Measurements from ENCODE around the gene SMIM35.

SMIM35 gene

DNA sequence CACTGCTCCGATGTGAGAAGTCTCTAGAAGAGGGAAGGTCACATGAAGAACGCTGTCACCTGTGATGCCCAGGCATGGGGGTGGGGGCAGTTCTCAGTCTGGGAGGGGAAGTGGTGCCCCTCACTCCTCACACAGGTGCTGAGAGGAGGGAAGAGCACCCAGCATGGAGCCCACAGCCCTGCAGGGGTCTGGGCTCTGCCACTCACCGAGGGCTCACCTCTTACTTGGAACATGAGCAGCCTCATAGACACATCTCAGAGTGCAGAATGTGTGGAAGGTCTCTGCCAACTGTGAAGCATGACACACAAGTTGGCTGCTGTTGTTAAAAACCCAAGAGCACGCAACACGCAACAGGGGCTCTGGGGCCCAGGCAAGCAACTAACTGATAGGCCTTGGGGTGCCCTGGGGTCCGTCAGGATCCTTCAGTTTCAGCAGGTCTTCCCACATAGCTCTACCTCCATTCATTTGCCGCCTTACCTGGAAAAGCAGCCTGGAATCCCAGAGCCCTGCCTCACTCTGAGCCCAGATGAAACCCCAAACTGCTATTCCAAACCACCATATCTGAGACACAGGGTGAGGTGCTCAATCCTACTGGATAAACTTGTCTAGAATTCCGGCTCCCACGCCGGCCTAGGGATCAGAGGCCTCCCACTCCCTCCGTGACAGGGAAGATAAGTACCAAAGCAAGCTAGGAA lies 27.4 kb downstream of the SMIM35 start:
- peak in 1 of 51 donors; percentile 38 for DNase-seq

DNA sequence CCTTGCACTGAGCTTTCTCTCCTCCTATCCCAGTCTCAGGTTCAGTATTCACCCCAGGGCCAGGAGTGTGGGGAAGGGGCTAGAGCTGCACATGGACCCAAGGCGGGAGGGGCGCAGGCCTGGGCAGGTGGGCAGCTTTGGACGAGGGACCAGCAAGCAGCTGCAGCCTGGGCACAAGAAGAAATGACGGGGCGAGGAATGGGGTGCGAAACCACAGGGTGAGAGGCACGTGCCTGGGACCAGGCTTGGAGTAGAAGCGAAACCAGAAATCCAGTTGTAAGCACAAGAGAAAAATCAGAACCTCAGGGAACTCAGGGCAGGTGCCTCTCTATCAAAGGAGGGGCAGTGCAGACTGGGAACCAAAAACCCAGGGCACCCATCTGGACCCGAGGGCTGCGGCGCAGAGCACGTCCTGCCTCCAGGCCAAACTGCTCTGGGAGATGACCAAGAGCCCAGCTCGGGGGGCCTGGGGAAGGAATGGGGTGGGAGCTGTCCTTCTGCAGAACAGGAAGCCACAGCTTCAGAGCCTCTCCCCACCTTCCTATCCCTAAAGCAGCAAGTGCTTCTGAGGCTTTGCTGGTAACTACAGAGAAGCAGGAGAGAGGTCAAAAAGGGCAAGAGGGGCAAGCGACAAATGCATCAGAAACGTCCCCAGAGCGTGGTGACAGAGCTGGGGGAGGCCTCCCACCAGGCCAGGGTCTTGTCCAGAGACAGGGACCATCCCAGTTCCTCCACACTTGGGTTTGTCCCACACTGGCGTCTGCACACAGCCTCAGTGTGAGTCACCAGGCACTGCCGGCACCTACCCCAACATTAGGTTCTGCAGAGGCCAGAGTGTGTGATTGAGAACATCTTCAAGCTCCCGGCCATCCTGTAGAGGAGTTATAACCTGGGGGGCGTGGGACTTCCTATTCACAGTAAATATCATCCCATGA lies 28.2 kb downstream of the SMIM35 start:
- DNase-seq = no peak

DNA sequence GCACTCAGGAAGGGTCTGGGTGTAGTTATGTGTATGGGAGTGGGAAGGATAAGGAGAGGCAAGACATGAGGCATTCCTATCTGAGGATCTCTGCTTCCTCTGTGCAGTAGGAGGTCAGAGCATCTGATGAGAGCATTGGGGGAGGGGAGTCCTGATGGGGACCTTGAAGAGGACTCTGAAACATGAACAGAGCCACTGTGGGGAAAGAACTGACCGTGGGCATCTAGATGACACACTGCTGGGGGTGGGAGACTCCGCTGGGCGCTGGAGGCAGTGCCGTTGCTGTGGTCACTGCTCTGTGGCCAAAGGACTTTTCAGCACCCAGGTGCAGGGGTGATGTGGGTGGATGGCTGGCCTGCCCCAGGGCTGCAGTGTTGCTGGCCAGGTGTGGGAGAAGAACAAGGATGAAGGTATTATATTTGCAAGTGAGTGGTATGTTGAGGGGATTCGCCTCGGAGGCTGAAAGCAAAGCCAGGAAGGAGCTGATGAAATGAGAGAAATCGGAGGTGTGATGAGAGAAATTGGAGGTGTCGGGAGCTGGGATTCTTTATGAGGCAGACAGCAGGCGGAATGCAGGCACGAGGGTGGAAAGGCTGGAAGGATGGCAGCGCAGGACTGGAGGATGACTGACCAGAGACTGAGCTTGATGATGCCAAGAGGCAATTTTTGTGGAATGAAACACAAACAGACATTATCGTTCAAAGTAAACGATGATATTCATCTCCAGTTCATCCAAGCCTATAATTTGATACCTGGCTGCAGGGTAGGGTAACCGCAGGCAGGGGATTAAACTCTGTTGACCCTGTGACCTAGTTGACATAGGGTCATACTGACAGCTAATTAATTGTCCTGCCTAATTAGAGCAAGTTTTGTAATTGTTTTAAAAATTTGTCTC lies 29.3 kb downstream of the SMIM35 start:
- DNase-seq = no peak

DNA sequence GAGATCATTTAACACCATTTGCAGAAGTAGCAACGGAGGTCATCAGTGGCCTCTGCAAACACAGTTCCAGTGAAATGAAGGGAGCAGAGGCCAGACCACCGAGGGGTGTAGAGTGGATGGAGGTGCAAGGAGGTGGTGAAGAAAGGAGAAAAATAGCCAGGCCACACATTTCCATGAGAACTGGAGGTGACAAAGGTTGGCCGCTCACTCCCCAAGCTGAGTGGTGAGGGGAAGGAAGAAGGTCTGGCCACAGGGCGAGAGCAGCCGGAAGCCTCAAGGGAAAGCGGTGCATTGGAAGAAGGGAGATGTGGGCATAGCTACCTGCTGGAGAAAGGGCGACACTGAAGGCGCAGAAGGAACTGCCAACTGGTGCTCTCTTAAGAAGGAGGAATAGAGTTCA lies 30.0 kb downstream of the SMIM35 start:
- DNase-seq = no peak

DNA sequence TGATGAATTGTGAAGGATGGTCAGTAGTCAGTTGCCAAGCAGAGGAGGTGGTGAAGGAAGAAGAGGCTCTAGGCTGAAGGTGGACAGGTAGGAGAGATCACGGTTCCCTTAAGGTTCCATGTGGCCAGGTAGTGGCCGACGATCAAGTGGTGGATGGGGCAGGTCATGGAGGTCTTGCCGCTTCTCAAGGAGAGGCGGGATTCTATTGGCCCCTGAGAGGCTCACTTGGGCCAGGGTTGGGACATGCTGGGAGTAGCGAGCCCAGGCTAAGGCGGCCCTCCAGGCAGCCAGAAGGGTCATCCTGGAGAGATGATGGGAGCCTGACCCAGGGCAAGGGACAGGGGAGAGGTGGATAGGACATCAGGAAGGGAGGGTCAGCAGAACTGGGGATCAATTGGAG lies 30.8 kb downstream of the SMIM35 start:
- DNase-seq = no peak

DNA sequence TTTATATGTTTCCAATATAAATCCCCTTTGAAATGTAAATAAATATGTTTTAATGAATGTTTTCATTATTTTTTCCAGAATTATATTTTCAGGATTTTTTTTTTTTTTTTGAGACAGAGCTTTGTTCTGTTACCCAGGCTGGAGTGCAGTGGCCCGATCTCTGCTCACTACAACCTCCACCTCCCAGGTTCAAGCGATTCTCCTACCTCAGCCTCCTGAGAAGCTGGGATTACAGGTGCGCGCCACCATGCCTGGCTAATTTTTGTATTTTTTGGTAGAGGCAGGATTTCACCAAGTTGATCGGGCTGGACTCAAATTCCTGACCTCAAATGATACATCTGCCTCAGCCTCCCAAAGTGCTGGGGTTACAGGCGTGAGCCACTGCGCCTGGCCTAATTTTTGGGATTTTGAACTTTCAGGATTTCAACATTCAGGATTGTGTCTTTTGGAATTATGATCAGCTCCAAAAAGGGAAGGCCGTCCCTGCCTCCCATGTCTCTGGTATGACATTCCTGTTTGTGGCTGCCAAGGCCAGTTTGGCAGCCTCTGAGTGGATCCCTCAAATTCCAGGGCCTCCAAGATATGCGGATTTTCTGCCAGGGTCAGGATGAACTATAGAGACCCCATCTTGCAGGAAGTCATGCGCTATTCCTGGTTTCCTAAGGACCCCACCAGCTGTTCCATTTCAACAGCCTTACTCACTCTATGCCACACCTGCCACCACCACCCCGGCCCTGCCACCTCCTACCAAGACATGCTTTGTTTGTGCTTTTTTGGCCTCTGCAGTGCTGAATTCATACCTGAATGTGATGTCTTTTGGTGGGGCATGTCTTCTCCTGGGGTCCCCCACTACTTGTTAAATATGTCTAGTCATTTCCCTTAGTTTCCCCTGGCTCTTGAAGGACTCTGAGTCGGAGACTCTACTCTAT lies 31.8 kb downstream of the SMIM35 start:
- DNase-seq = no peak

DNA sequence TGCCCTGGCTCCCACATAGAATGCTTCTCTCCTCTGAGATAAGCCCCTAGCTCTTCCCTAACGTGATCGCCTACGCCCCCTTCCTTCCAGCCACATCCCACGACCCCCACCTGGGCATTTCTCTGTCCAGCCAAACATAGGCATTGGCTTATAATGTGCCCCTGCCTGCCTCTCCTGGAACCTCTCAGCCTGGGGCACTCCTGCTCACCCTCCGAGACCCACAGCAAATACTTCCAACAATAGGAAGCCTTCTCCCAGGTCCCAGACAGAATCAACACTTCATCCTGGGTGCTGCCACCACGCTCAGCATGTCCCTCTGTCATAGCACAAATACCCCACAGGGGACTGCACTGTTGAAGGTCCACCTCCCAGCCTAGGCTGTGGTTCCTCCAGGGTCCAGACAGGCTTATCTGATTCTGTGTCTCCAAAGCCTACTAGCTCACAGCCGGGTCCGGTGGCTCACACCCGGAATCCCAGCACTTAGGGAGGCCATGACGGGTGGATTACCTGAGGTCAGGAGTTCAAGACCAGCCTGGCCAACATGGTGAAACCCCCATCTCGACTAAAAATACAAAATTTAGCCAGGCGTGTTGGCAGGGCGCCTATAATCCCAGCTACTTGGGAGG lies 34.1 kb downstream of the SMIM35 start:
- no peak for DNase-seq

DNA sequence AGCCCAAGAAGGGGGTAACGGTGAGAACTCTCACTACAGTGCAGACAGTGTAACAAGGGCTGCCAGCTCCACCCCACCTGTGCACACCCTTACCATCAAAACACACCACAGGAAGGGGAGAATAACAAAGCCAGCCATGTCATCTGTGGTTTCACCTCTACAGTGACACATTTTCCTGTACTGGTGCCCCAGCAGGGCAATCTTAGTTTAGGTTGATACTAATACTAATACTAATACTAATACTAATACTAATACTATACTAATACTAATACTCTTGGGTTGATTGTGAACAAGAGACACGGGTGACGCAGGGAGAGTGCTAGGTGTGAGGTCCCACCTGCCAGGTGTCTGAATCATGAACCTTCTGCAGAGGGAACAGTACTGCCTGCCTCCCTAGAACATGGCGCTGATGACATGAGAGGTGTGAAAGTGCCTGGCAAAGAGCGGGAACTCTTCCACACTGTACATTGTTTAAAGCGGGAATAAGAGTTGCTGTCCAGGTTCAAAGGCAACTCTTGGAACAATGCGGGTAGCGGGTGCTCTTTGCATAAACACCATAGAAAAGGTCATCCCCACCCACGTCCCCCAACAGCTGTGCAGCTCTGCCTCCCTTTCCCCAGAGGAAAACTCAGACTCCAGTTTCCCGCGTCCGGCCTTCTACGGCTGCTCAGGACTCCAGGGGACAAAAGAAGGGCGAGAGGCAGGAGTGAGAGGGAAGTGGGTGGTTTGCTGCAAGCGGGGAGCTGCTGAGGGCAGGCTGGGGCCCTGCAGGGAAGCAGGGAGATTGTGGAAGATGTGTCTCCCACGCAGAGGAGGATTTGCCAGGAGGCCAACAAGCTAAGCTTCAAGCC lies 34.9 kb downstream of the SMIM35 start:
- no peak for DNase-seq

DNA sequence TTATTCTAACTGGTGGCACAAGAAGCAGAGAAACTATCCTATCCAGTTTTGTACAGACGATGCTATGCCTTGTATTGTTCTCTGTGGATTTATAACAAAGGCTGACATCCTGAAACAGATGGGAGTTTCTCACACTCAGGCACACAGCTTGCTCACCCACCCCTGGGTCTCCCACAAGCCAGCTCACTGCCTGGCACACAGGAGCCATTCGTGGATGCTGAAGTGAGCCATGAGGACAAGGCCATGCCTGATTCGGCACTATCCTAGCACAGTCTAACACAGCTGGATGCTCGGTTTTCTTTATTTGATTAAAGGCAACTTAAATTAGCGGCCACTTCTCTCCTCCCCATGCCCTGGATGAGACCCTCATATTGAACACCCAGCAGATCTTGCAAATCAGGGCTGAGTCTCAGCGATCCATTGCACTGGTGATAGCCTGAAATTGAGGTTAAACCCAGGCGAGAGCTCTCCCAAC lies 35.6 kb downstream of the SMIM35 start:
- DNase-seq = no peak

DNA sequence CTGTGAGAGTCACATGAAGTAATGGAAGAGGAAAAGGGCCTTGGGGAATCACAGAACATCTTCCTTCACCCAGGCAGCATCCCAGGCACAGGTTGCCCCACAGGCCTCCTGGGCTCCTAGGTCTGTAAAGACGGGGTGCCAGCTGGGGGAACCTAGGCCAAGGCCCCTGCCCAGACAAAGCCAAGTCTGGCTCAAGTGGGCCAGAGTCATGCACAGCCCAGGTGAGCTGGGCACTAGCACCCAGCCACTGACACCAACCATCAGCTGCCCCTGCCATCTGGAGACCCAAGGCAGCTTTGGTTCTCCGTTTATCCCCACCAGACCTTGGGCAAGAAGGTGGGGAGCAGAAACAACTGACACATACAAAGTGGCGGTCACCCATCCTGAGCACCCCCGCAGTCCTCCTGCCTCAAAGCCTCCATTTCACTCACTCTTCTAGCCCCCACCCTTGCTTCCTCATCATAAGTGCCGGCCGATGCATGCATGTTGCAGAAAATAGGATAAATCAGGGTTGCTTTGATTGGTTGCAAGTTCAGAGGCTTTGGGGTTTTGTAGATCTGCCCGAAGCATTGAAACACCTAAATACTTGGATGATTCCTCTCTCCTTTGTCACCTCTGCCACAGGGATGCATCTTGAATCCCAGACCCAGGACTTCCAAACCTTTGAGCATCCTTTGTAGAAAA lies 36.4 kb downstream of the SMIM35 start:
- no peak for DNase-seq

DNA sequence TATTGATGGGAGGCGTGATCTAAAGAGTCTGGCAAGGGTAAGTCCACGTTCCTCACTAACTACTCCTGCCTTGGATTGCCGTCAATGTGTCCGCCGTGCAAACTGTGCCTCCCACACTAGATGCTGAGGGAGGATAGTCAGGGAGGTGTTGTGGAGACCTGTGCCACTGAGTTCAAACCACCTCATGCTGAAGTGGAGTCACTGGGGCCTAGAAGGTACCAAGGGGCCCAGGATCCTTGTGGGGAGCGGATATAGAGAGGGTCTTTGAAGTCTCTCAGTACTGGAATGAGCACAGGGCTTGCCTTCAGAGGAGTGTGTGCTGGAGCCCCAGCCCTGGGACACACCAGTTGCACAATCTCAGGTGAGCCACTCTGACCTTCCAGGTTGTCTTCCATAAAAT lies 37.0 kb downstream of the SMIM35 start:
- no peak for DNase-seq

DNA sequence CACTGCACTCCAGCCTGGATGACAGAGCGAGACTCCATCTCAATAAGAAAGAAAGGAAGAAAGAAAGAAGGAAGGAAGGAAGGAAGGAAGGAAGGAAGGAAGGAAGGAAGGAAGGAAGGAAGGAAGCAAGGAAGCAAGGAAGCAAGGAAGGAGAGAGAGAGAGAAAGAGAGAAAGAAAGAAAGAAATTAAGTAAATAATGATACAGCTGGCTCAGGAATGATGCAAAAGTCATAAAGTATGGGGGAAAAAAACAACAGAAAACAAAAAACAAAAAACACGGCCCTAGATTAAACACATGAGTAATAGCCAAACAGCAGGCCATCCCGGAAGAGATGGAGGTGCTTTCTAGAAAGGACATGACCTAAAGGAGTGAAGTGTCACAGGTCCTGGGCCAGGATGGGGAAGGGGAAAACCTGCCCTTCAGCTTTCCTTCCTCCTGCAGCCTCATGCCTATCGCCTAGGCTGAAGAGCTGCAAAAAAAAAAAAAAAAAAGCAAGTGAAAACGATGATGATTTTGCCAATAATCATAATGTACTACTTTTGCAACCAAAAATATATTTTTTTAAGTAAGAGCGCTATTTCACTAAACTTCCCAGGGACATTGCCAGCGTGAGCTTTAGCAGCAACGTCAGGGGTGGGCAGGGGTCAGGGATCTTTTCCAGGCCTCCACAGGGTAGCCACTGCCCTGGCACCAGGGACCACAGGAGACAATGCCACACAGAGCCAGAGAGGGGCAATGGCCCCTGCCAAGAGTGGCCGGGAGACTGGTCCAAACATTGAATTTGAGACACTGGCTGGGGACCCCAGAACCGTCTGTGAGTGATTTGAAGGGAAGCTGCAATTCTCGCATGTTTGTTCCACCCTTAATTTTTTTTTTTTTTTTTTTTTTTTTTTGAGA lies 38.0 kb downstream of the SMIM35 start:
- no peak for DNase-seq

DNA sequence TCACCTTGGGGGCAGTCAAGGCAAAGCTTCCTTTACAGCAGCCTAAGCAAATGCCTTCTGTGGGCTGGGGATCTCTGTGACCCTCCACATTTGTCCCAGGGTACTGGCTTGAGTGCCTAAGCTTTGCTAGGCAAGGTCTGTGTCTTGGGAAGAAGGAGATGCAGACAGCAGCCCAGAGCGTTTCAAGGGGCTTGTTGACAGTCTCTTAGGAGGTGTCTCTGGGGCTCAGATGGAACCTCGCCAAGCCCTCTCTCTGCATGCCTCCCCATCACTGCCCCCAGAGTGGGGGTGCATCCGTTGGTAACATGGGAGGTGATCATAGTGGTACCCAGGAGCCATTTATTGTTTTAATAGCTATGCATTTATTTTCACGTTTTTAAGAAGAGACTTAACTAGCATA lies 39.0 kb downstream of the SMIM35 start:
- DNase-seq = no peak

DNA sequence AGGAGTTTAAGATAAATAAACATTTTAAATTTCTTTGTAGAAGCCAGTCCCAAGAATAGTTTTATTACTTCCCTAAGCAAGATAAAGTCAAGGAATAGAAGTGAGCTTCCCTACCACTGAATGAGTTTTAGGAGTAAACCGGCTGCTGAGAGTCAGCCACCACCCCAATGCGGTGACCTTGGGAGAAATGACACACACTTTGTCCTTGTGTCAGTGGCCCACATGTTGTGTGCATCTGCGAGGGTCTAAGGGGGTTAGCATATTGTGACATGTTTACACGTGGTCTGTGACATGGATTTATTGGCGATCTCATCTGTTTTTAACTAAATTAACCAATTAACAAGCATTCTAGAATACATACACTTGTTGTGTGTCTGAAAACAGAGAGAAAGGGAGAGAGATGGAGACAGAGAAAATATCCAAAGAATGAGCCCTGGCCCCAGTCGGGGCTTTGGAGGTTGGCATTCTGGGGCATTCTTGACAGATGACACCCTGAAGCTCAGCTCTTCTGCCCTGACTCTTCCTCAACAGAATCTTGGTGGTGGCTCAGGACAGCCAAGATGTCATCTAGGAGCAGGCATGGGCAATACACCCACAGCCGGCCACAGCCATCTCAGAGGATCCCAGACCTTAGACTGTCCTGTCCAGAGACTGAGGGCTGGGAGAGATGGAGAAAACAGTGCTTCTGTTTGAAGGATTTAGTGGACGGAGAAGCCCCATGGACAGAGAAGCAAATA lies 39.6 kb downstream of the SMIM35 start:
- DNase-seq = no peak

DNA sequence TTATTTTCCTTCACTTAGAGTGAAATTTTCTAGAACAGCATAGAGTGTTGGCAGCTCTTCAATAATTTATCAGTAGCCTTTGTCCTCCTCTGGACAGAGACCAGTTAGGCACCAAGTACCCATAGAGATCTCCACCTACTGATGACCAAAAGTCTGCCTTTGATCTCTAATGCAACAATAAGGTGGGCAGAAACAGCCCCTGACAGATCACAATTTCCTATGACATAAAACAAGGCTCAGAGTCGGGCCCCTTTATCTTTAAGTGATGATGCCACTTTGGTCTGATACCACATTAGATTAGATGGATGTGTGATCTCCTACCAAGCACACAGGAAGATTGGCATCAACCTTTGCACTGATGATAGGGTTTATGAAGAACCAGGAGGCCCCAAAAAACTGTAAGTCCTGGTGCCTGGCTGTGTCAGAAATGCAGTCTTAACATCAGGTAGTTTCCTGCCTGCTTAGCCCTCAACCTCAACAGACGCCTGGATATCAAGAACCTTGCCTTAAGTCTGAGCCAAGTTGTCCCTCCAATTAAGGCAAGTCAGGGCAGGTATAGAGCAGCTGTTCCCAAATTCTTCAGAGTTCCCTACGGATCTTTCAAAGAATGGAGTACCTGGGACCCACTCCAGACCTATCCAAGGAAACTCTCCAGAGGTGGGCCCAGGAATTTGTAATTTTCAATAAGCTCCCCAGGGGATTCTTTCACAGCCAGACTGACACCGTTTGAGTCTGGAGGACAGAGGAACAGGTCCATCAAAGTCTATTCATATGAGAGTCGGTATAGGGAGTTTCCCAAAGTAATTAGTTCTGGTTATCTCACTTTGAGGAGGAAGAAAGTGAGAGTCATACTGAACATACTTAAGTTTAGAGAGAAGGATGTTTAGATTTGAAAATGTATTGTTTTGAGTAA lies 40.5 kb downstream of the SMIM35 start:
- no peak for DNase-seq

DNA sequence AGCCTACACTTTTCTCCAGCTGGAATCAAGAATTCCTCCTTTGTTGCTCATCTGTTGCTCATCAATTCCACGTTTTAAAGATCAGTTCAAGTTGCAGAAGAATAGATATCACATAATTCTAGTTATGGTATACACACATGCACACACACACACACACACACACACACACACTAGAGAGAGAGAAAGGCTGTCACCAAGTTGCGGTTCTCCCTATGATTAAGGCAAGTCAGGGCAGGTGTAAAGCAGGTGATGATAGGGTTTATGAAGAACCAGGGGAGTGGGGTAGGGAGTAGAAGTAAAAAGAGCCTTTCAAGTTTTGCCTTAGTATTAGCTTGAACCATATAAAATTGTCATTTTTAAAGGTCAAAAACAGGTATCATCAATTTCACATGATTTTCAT lies 41.6 kb downstream of the SMIM35 start:
- DNase-seq = no peak
